ENCODE data around the gene ABCC11. TPM values are rescaled to one million over a fixed set of nuclear protein-coding genes. Genes with fewer than 3 reads are reported as not detected.

ABCC11 gene
- total RNA-seq, 1 experiment from 2014 or later: not detected

GRCh38 chr16:48223490-48223889, 23.8 kb downstream of the ABCC11 start:
- DNase-seq: no peak
- no peaks in the 10 kb centered on the region for H3K36me3 ChIP-seq
- H3K9me3 ChIP-seq: no peaks in the 10 kb centered on the region
- no peaks in the 10 kb centered on the region for H3K27me3 ChIP-seq
- H3K4me3 ChIP-seq: no peak overlapping the region

GRCh38 chr16:48220891-48221290, 26.4 kb downstream of the ABCC11 start:
- Histone ChIP-seq H3K36me3 (no peaks in the 10 kb centered on the region), H3K9me3 (no peaks in the 10 kb centered on the region), H3K27me3 (no peaks in the 10 kb centered on the region), H3K4me3 (no peak overlapping the region)
- no peak for DNase-seq

- Histone ChIP-seq H3K9me3 (no peaks in the 10 kb centered on the region), H3K27me3 (no peaks in the 10 kb centered on the region), H3K36me3 (no peaks in the 10 kb centered on the region), H3K4me3 (no peak overlapping the region)
- DNase-seq: no peak
Measured at GRCh38 chr16:48218473-48218872, 28.9 kb downstream of the ABCC11 start.

GRCh38 chr16:48217708-48218107, 29.6 kb downstream of the ABCC11 start:
- Histone ChIP-seq H3K9me3 (no peaks in the 10 kb centered on the region), H3K27me3 (no peaks in the 10 kb centered on the region), H3K36me3 (no peaks in the 10 kb centered on the region), H3K4me3 (no peak overlapping the region)
- no peak for DNase-seq

DNA sequence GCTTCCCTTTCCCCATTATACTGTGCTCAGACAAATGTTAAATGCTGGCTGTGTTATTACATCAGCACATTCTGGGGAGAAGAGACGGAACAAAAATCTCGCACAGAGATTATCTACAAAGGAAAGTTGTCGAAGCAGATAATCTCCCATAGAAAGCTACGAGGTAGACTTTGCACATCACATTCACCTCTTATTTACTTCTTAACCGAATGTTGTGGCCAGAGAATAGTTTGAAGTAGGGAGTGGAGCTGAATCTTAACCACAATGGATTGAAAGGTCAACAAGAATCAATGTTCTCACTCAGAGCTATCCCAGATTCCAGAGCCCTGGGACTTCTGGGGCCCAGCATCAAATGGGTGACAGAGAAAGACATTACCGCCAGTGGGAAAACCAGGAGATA, 31.6 kb downstream of the ABCC11 start:
- no peak for DNase-seq
- Histone ChIP-seq H3K4me3 (no peak overlapping the region), H3K36me3 (no peaks in the 10 kb centered on the region), H3K9me3 (no peaks in the 10 kb centered on the region), H3K27me3 (no peaks in the 10 kb centered on the region)

DNA sequence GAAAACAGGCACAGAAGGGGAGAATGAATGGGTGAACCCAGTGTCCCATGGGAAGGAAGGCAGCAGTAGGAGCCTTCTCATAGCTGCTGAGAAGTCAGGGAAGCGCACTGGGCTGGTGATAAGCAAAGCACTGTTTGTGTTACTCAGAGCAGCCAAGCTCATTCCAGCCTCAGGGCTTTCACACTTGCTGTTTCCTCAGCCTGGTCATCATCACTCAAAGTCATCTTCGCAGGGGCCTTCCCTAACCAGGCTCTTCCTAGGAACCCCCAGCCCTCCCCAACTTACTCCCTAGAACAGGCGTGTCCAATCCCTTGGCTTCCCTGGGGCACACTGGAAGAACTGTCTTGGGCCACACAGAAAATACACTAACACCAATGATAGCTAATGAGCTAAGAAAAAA, 35.3 kb downstream of the ABCC11 start:
- no peaks in the 10 kb centered on the region for H3K9me3 ChIP-seq
- no peak overlapping the region for H3K4me3 ChIP-seq
- H3K27me3 ChIP-seq: no peaks in the 10 kb centered on the region
- DNase-seq: no peak
- H3K36me3 ChIP-seq: no peaks in the 10 kb centered on the region

GRCh38 chr16:48210747-48211146, 36.6 kb downstream of the ABCC11 start:
- Histone ChIP-seq H3K36me3 (no peaks in the 10 kb centered on the region), H3K9me3 (no peaks in the 10 kb centered on the region)
- DNase-seq: no peak

DNA sequence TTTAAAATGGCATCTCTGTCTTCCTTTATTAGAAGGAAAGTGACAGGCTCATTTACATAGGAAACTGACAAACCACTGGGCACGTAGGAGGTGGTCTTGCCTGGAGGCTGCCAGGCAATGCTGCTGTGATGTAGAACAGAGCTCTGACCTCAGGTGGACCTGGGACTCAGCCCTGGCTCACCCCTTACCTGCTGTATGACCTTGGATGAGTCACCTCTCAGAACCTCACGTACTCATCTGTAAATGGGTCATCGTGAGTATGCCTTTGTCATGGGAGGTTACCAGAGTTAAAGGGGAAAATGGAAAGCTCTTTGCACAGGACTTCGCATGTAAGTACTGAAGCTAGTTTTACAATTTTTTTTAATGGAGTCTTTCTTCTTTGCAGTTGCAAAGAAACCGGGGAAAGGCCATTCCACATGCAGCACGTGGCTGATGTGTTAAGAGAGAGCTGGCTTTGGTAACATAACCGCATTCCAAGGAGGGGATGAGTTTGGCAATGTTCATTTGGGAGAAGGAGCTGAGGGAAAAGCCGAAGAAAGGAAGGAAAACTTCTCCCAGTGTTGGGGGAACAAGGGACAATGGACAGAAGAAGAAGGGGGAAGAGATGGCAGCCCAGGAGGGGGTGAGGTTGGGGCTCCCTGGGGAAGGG, 40.6 kb downstream of the ABCC11 start:
- Histone ChIP-seq H3K4me3 (no peak overlapping the region), H3K27me3 (no peaks in the 10 kb centered on the region), H3K36me3 (no peaks in the 10 kb centered on the region), H3K9me3 (no peaks in the 10 kb centered on the region)
- DNase-seq: peak; percentile 12

More at GRCh38 chr16:48210747-48211146, 36.6 kb downstream of the ABCC11 start:
- H3K4me3 ChIP-seq: no peak overlapping the region
- H3K27me3 ChIP-seq: no peaks in the 10 kb centered on the region

GRCh38 chr16:48204825-48205151, 42.6 kb downstream of the ABCC11 start:
- Histone ChIP-seq H3K4me3 (no peak overlapping the region), H3K27me3 (no peaks in the 10 kb centered on the region), H3K9me3 (no peaks in the 10 kb centered on the region), H3K36me3 (no peaks in the 10 kb centered on the region)
- no peak for DNase-seq

DNA sequence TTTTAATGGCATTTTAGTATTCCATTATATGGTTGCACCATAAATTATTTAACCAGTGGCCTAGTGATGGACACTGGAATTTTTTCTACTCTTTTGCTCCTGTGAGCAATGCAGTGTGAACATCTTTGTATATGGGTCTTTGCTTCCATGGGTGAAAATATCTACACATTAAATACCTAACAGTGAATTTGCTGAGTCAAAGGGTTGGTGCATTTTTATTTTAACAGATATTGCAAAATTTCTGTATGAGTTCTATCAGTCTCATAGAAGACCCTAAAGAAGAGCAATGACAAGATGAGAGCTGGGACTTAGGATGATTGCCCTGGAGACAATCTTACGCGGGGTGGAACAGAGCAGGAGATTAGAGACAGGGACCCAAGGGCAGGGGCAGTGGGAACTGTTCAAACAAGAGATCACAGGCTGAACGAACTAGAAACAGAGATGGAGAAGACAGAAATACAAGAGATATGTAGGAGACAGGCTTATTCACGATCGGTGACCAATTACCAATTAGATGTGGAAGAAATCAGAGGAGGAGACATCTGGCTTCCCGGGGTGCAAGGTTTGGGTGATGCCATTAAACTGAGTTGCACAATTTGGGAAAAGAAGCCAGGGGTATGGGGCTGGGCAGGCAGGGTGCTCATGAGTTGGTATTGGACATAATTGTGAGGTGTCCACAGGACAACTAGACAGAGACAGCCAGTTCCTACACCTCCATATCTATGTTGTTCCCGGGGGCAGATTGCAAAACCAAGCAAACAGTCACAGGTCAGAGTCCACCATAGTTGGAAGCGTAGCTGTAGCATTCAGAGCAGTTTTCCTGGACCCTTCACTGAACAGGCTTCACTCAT, 43.1 kb downstream of the ABCC11 start:
- Histone ChIP-seq H3K4me3 (no peak overlapping the region), H3K27me3 (no peaks in the 10 kb centered on the region), H3K36me3 (no peaks in the 10 kb centered on the region), H3K9me3 (no peaks in the 10 kb centered on the region)
- DNase-seq: no peak

GRCh38 chr16:48201515-48202201, 45.7 kb downstream of the ABCC11 start:
- DNase-seq: no peak
- H3K36me3 ChIP-seq: no peaks in the 10 kb centered on the region
- no peak overlapping the region for H3K4me3 ChIP-seq
- H3K27me3 ChIP-seq: no peaks in the 10 kb centered on the region
- H3K9me3 ChIP-seq: no peaks in the 10 kb centered on the region

DNA sequence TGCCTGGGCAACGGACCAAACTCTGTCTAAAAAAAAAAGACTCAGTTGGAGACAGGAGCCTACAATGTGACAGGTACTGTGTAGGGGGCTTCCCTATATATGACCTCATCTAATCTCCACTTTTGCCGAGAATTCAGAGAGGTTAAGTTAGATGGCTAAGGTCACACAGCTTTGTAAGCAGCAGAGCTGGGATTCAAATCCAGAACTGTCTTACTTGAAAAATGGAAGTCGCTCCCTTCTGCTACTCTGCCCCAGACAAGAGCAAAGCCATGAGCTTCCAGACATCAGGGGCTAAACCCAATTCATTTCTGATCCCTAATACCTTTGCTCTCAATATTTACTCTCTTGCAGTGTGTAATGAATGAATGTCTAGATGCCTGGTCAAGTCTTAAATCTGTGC, 50.0 kb downstream of the ABCC11 start:
- no peaks in the 10 kb centered on the region for H3K9me3 ChIP-seq
- DNase-seq: no peak
- no peak overlapping the region for H3K4me3 ChIP-seq
- H3K27me3 ChIP-seq: no peaks in the 10 kb centered on the region
- no peaks in the 10 kb centered on the region for H3K36me3 ChIP-seq

GRCh38 chr16:48194828-48195556, 52.3 kb downstream of the ABCC11 start:
- Histone ChIP-seq H3K4me3 (no peak overlapping the region), H3K27me3 (no peaks in the 10 kb centered on the region), H3K36me3 (no peaks in the 10 kb centered on the region), H3K9me3 (no peaks in the 10 kb centered on the region)
- DNase-seq: peak; percentile 3

- Histone ChIP-seq H3K9me3 (no peaks in the 10 kb centered on the region), H3K36me3 (no peaks in the 10 kb centered on the region), H3K27me3 (no peaks in the 10 kb centered on the region), H3K4me3 (no peak overlapping the region)
- DNase-seq: no peak
Measured at GRCh38 chr16:48193846-48194245, 53.5 kb downstream of the ABCC11 start.

- Histone ChIP-seq H3K9me3 (no peaks in the 10 kb centered on the region), H3K4me3 (no peak overlapping the region), H3K27me3 (no peaks in the 10 kb centered on the region), H3K36me3 (no peaks in the 10 kb centered on the region)
- no peak for DNase-seq
Measured at GRCh38 chr16:48188449-48189102, 58.8 kb downstream of the ABCC11 start.

- no peak overlapping the region for H3K4me3 ChIP-seq
- no peaks in the 10 kb centered on the region for H3K27me3 ChIP-seq
- DNase-seq: no peak
- H3K36me3 ChIP-seq: no peaks in the 10 kb centered on the region
- H3K9me3 ChIP-seq: no peaks in the 10 kb centered on the region
Measured at GRCh38 chr16:48187779-48188178, 59.6 kb downstream of the ABCC11 start.
